HT-29 (cell line): Measurements from ENCODE around the gene LMF1. TPM values are rescaled to one million over a fixed set of nuclear protein-coding genes. Genes with fewer than 3 reads are reported as not detected.

Experiments
- DNase-seq: peaks from one replicate; pipeline ENCODE4 v3.0.0-alpha.2; 2015; ENCODE audit warnings: low spot score
- total RNA-seq: library from RNA; depleted of rRNA; stranded (reverse); fragments of >200 nt; shearing (Covaris generic); gene quantifications from 2 replicates; pipeline ENCODE4 v1.2.3, GENCODE V29; 2014

LMF1 gene
- total RNA-seq, 1 experiment from 2014 or later, result 2.1 TPM

GRCh38 chr16:985646-986400 is 15.0 kb upstream of the LMF1 start:
- DNase-seq, result no peak

- DNase-seq, result no peak
Measured at GRCh38 chr16:984736-985636, 14.2 kb upstream of the LMF1 start.

- DNase-seq, result no peak
Measured at GRCh38 chr16:984121-984694, 13.4 kb upstream of the LMF1 start.

- DNase-seq, result no peak
Measured at GRCh38 chr16:983044-984030, 12.6 kb upstream of the LMF1 start.

- DNase-seq, result no peak
Measured at GRCh38 chr16:982145-983043, 11.6 kb upstream of the LMF1 start.

GRCh38 chr16:981695-982144 is 10.9 kb upstream of the LMF1 start, which contains the start of gene SOX8:
SOX8 (plus strand) TSS chr16:981770; CDS start chr16:981923, 153 bp downstream.
- DNase-seq, result no peak

- no peak for DNase-seq
Measured at GRCh38 chr16:980595-980854, 9.7 kb upstream of the LMF1 start.

- no peak for DNase-seq
Measured at GRCh38 chr16:979859-980594, 9.2 kb upstream of the LMF1 start.

- no peak for DNase-seq
Measured at GRCh38 chr16:979147-979546, 8.4 kb upstream of the LMF1 start.

GRCh38 chr16:978403-978802 is 7.6 kb upstream of the LMF1 start:
- DNase-seq, result no peak

- no peak for DNase-seq
Measured at GRCh38 chr16:977896-978295, 7.1 kb upstream of the LMF1 start.

- no peak for DNase-seq
Measured at GRCh38 chr16:977081-977701, 6.4 kb upstream of the LMF1 start.

- DNase-seq, result no peak
Measured at GRCh38 chr16:976389-976931, 5.7 kb upstream of the LMF1 start.

- no peak for DNase-seq
Measured at GRCh38 chr16:975291-975690, 4.5 kb upstream of the LMF1 start.

GRCh38 chr16:974611-975261 is 4.0 kb upstream of the LMF1 start:
- DNase-seq, result no peak

GRCh38 chr16:974001-974601 is 3.3 kb upstream of the LMF1 start:
- no peak for DNase-seq

GRCh38 chr16:973366-973765 is 2.6 kb upstream of the LMF1 start:
- DNase-seq, result no peak
